Myocyte (in vitro differentiated cells): ENCODE data around the gene PKD2L1. TPM values are rescaled to one million over a fixed set of nuclear protein-coding genes. Genes with fewer than 3 reads are reported as not detected.
"Not testable (repeated sequence)": the region's sequence is repeated elsewhere in the genome, so short reads cannot be mapped to it uniquely, and the experiment has no call there.

ENCODE experiments used
- DNase-seq: peaks from one replicate; pipeline ENCODE4 v3.0.0-alpha.2; 2012; ENCODE audit warnings: low read depth
- total RNA-seq: library from RNA; depleted of rRNA; stranded (reverse); fragments of >200 nt; gene quantifications from 2 replicates; pipeline ENCODE4 v1.2.3, GENCODE V29; 2014

The PKD2L1 gene
- total RNA-seq, 1 donor from 2014 or later: 0.13 TPM

- DNase-seq: no peak
Measured at GRCh38 chr10:100334762-100335161, 4.7 kb upstream of the PKD2L1 start.

- no peak for DNase-seq
Measured at GRCh38 chr10:100333661-100334440, 3.8 kb upstream of the PKD2L1 start.

- no peak for DNase-seq
Measured at GRCh38 chr10:100333106-100333505, 3.1 kb upstream of the PKD2L1 start.

GRCh38 chr10:100328198-100328597 is 1.8 kb downstream of the PKD2L1 start:
- DNase-seq: no peak

- DNase-seq: no peak
Measured at GRCh38 chr10:100327718-100328009, 2.4 kb downstream of the PKD2L1 start.

- DNase-seq: peak; percentile 83
Measured at GRCh38 chr10:100327007-100327717, 2.9 kb downstream of the PKD2L1 start.

GRCh38 chr10:100325158-100325557 is 4.9 kb downstream of the PKD2L1 start:
- peak; percentile 37 for DNase-seq

GRCh38 chr10:100319707-100320402 is 10.2 kb downstream of the PKD2L1 start:
- DNase-seq: no peak

GRCh38 chr10:100318207-100318606 is 11.8 kb downstream of the PKD2L1 start:
- DNase-seq: no peak

GRCh38 chr10:100315615-100316014 is 14.4 kb downstream of the PKD2L1 start:
- no peak for DNase-seq

GRCh38 chr10:100311298-100311697 is 18.7 kb downstream of the PKD2L1 start:
- no peak for DNase-seq

GRCh38 chr10:100307684-100308083 is 22.3 kb downstream of the PKD2L1 start:
- DNase-seq: no peak

- no peak for DNase-seq
Measured at GRCh38 chr10:100306861-100307260, 23.2 kb downstream of the PKD2L1 start.

GRCh38 chr10:100304414-100304813 is 25.6 kb downstream of the PKD2L1 start:
- no peak for DNase-seq

- peak; percentile 37 for DNase-seq
Measured at GRCh38 chr10:100303724-100304319, 26.2 kb downstream of the PKD2L1 start.

- DNase-seq: not testable (repeated sequence)
Measured at GRCh38 chr10:100301123-100301522, 28.9 kb downstream of the PKD2L1 start.

GRCh38 chr10:100297242-100297641 is 32.8 kb downstream of the PKD2L1 start:
- DNase-seq: no peak

- no peak for DNase-seq
Measured at GRCh38 chr10:100293066-100293465, 37.0 kb downstream of the PKD2L1 start.

- DNase-seq: not testable (repeated sequence)
Measured at GRCh38 chr10:100292300-100292699, 37.7 kb downstream of the PKD2L1 start.

- no peak for DNase-seq
Measured at GRCh38 chr10:100291356-100291755, 38.7 kb downstream of the PKD2L1 start.

GRCh38 chr10:100289641-100290040 is 40.4 kb downstream of the PKD2L1 start:
- no peak for DNase-seq

GRCh38 chr10:100288196-100288595 is 41.8 kb downstream of the PKD2L1 start:
- DNase-seq: no peak
